Ovary (tissue), 9 donors: ENCODE results near the gene RXFP2. TPM values are rescaled to one million over a fixed set of nuclear protein-coding genes. Genes with fewer than 3 reads are reported as not detected.

Experiments
- DNase-seq, 5 donors: peaks; one replicate each; pipeline ENCODE4 v3.0.0-alpha.2; 2019 to 2020
- H3K27ac ChIP-seq, 2 donors: fragments of 200-600 bp; one replicate each; pipeline versions ENCODE4 v1.5.1 to v1.8.0; 2019 to 2022
- H3K27me3 ChIP-seq: fragments of 200-600 bp; one replicate; pipeline ENCODE4 v1.8.0; 2022
- H3K36me3 ChIP-seq: fragments of 200-600 bp; sonication (generic); one replicate; pipeline ENCODE4 v1.5.1; 2019
- H3K4me1 ChIP-seq: one replicate; pipeline ENCODE4 v1.8.1; 2013; ENCODE audit warnings: mild to moderate bottlenecking, moderate library complexity; ENCODE audit not compliant: insufficient read depth
- H3K4me3 ChIP-seq: fragments of 200-600 bp; sonication (generic); one replicate; pipeline ENCODE4 v1.5.1; 2017
- H3K9me3 ChIP-seq, 2 donors: fragments of 200-600 bp in 1 of 2; sonication (generic) in 1 of 2; one replicate each; pipeline versions ENCODE4 v1.5.1 to v1.8.1; 2013 to 2019; ENCODE audit warnings: mild to moderate bottlenecking in 1 of 2, moderate library complexity in 1 of 2
- CTCF ChIP-seq, 3 donors: fragments of 450-650 bp in 2 of 3; fragments of 200-600 bp in 1 of 3; IDR thresholded peaks; one replicate each; pipeline versions ENCODE4 v1.5.1 to v1.8.0; 2016 to 2022; ENCODE audit warnings: antibody characterized with exemption in 3 of 3, mild to moderate bottlenecking in 1 of 3
- EP300 ChIP-seq: sonication (generic); formaldehyde crosslinking; IDR thresholded peaks from one replicate; pipeline ENCODE4 v1.6.1; 2017; ENCODE audit warnings: antibody characterized with exemption
- POLR2A ChIP-seq: fragments of 450-650 bp; IDR thresholded peaks from one replicate; pipeline ENCODE4 v1.6.1; 2017; ENCODE audit warnings: antibody characterized with exemption, mild to moderate bottlenecking, moderate library complexity
- WGBS, 3 donors: extraction: QIAGEN DNeasy Blood & Tissue Kit in 1 of 3; methylation state at CpG; one replicate each; pipeline versions ENCODE4 v1.1.5 to v1.1.7; 2013 to 2017; 5-methylcytosine and 5-hydroxymethylcytosine counted together
- intact Hi-C, 4 donors: fragments of 100-400 bp; cut with DNase I; formaldehyde crosslinking; loops; one replicate each; pipeline versions ENCODE4 v1.11.0 to v1.15.1; 2022 to 2023
- polyA plus RNA-seq, 2 donors: library from polyadenylated mRNA; stranded (reverse); fragments of 200-250 nt in 1 of 2; fragments of 350-450 nt in 1 of 2; fragmentation: Illumina TruSeq in 1 of 2; extraction: RNeasy Lipid Tissue Mini Kit (QIAGEN cat#74804) in 1 of 2; gene quantifications; one replicate each; pipeline ENCODE4 v1.2.3, GENCODE V29; 2013 to 2014
- total RNA-seq, 7 donors: library from RNA; depleted of rRNA in 2 of 7; stranded (reverse); fragments of >200 nt in 2 of 7; fragmentation: NEBNext Ultra II Directional in 3 of 7; extraction: Animal tissue kit (Norgen Biotek cat#: 25700) in 3 of 7; gene quantifications; one replicate each; pipeline versions ENCODE4 v1.1.0 to v1.2.4, GENCODE V29; 2016 to 2023
- donor health status: DM: no; HTN: no; CAD: no; lungs with moderate emphysema.
- donor health status: DM: no; HTN: no; CAD: no.
- donor health status: Bipolar disorder and iron deficiency.
- donor health status: DM: yes; HTN: yes; CAD: no.
- donor health status: DM: no; HTN: no; CAD: no.
- donor health status: DM: yes; HTN: yes; CAD: no.

RXFP2 gene
- total and polyA plus RNA-seq, 9 donors = 0.34 to 1.6 (median 0.63) TPM; not detected in 6

GRCh38 chr13:31755803-31756212 lies 16.5 kb downstream of the RXFP2 start:
- intact Hi-C loops = no loop called here
- DNase-seq = no peak
- WGBS, 3 donors = 65 to 78% (median 71%) methylated on average over 5 of the region's 5 CpGs
- no peaks in the 10 kb centered on the region for H3K9me3 ChIP-seq
- TF ChIP-seq EP300 (no peak), POLR2A (no peak), CTCF (IDR thresholded peaks at IDR 0.05) (no peak)
- H3K27ac ChIP-seq = no peak overlapping the region
- H3K27me3 ChIP-seq = no peaks in the 10 kb centered on the region
- no peaks in the 10 kb centered on the region for H3K4me1 ChIP-seq
- no peak overlapping the region for H3K4me3 ChIP-seq
- H3K36me3 ChIP-seq = no peaks in the 10 kb centered on the region

GRCh38 chr13:31756346-31756745 lies 17.0 kb downstream of the RXFP2 start:
- 70 to 72% (median 72%) methylated on average over 4 of the region's 4 CpGs for WGBS, 3 donors
- intact Hi-C loops = no loop called here

GRCh38 chr13:31761951-31762350 lies 22.6 kb downstream of the RXFP2 start:
- H3K27ac ChIP-seq = no peak overlapping the region
- TF ChIP-seq EP300 (no peak), POLR2A (no peak), CTCF (IDR thresholded peaks at IDR 0.05) (no peak)
- no peaks in the 10 kb centered on the region for H3K4me1 ChIP-seq
- H3K27me3 ChIP-seq = no peaks in the 10 kb centered on the region
- intact Hi-C loops = no loop called here
- H3K36me3 ChIP-seq = no peaks in the 10 kb centered on the region
- no peaks in the 10 kb centered on the region for H3K9me3 ChIP-seq
- no peak overlapping the region for H3K4me3 ChIP-seq
- no peak for DNase-seq
- WGBS, 3 donors = 70 to 79% (median 79%) methylated on average over 2 of the region's 2 CpGs

More at GRCh38 chr13:31756346-31756745, 17.0 kb downstream of the RXFP2 start:
- Histone ChIP-seq H3K4me1 (no peaks in the 10 kb centered on the region), H3K27ac (no peak overlapping the region), H3K27me3 (no peaks in the 10 kb centered on the region), H3K4me3 (no peak overlapping the region), H3K36me3 (no peaks in the 10 kb centered on the region), H3K9me3 (no peaks in the 10 kb centered on the region)
- TF ChIP-seq POLR2A (no peak), CTCF (IDR thresholded peaks at IDR 0.05) (no peak), EP300 (no peak)
- no peak for DNase-seq

GRCh38 chr13:31764556-31764955 lies 25.2 kb downstream of the RXFP2 start:
- WGBS, 3 donors = 84 to 91% (median 85%) methylated on average over 2 of the region's 2 CpGs
- DNase-seq = no peak
- H3K4me1 ChIP-seq = no peaks in the 10 kb centered on the region
- no peaks in the 10 kb centered on the region for H3K36me3 ChIP-seq
- H3K9me3 ChIP-seq = no peaks in the 10 kb centered on the region
- H3K4me3 ChIP-seq = no peak overlapping the region
- TF ChIP-seq CTCF (IDR thresholded peaks at IDR 0.05) (no peak), EP300 (no peak), POLR2A (no peak)
- H3K27me3 ChIP-seq = no peaks in the 10 kb centered on the region
- intact Hi-C loops = no loop called here
- no peak overlapping the region for H3K27ac ChIP-seq
